GM12801 (cell line): ENCODE results near the gene TSPAN31.

ENCODE experiments used
- CTCF ChIP-seq: IDR thresholded peaks from one replicate; pipeline ENCODE4 v1.5.1; 2011; ENCODE audit warnings: control low read depth; ENCODE audit not compliant: insufficient read length; ENCODE audit errors: extremely low read depth

Gene TSPAN31

GRCh38 chr12:57783861-57784260 is 39.0 kb downstream of the TSPAN31 start:
- no peak for TF ChIP-seq CTCF

GRCh38 chr12:57793920-57794319 is 49.1 kb downstream of the TSPAN31 start:
- TF ChIP-seq CTCF: no peak

- TF ChIP-seq CTCF: no peak
Measured at GRCh38 chr12:57795354-57795753, 50.5 kb downstream of the TSPAN31 start.

- TF ChIP-seq CTCF: no peak
Measured at GRCh38 chr12:57796996-57797395, 52.2 kb downstream of the TSPAN31 start.

GRCh38 chr12:57797933-57798332 is 53.1 kb downstream of the TSPAN31 start:
- no peak for TF ChIP-seq CTCF
